HepG2 (cell line): ENCODE data around the gene TNP1.

ENCODE experiments used
- CBX2 ChIP-seq, 2 experiments: fragments of 200-600 bp in 1 of 2; sonication (generic); formaldehyde crosslinking in 1 of 2; IDR thresholded peaks; 2 replicates each; pipeline versions ENCODE4 v1.7.0 to v1.8.1; 2018 to 2022; ENCODE audit warnings: low read depth in 2 of 2, low read length in 1 of 2, mild to moderate bottlenecking in 1 of 2, missing genetic modification reagents in 1 of 2
- CHD2 ChIP-seq: IDR thresholded peaks from 2 replicates; pipeline ENCODE4 v1.6.1; 2011; ENCODE audit warnings: low read depth, low read length, improper control_type of control experiment
- EZH2 ChIP-seq: conservative IDR thresholded peaks from 2 replicates; pipeline ENCODE4 v1.6.1; 2012; ENCODE audit warnings: mild to moderate bottlenecking, low read depth, low read length, moderate library complexity
- KDM1A ChIP-seq: IDR thresholded peaks from 2 replicates; pipeline ENCODE4 v1.6.1; 2016; ENCODE audit warnings: missing compliant biosample characterization
- KDM4B ChIP-seq: sonication (generic); formaldehyde crosslinking; IDR thresholded peaks from 2 replicates; pipeline ENCODE4 v1.4.0; 2020; ENCODE audit warnings: missing genetic modification reagents
- MBNL3 ChIP-seq: fragments of 250-450 bp; sonication (Bioruptor Pico); conservative IDR thresholded peaks from 2 replicates; pipeline ENCODE4 v1.8.0; 2022; ENCODE audit warnings: mild to moderate bottlenecking, inconsistent platforms
- TF ChIP-seq, protein P1 (sequence below): sonication (generic); formaldehyde crosslinking; IDR thresholded peaks from 2 replicates; pipeline ENCODE4 v1.4.0; 2020; ENCODE audit warnings: low read depth, mild to moderate bottlenecking, missing genetic modification reagents
- TF ChIP-seq, protein P2 (sequence below), 2 experiments: sonication (generic) in 1 of 2; formaldehyde crosslinking in 1 of 2; IDR thresholded peaks; 2 replicates each; pipeline versions ENCODE4 v1.5.1 to v1.6.1; 2011 to 2020; ENCODE audit warnings: borderline replicate concordance in 1 of 2, low read depth in 1 of 2, low read length in 1 of 2, mild to moderate bottlenecking in 1 of 2, missing genetic modification reagents in 1 of 2, moderate library complexity in 1 of 2
- TF ChIP-seq, protein P3 (sequence below): sonication (generic); formaldehyde crosslinking; IDR thresholded peaks from 2 replicates; pipeline ENCODE4 v1.5.0; 2020; ENCODE audit warnings: mild to moderate bottlenecking, missing genetic modification reagents, moderate library complexity
- TF ChIP-seq, protein P4 (sequence below): sonication (generic); formaldehyde crosslinking; IDR thresholded peaks from 2 replicates; pipeline ENCODE4 v1.4.0; 2020; ENCODE audit warnings: missing genetic modification reagents

DNA sequence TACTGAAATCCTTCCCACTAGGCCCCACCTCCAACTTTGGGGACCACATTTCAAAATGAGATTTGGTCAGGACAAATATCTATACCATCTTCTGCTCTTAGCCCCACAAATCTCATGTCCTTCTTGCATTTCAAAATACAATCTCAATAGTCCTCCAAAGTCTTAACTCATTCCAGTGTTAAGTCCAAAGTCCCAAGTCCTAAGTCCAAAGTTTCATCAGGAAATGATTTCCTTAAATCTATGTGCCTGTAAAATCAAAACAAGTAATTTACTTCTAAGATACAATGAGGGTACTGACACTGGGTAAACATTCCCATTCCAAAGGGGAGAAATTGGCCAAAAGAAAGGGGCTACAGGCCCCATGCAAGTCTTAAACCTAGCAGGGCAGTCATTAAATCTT is 40.5 kb upstream of the TNP1 start:
- TF ChIP-seq KDM4B (CRISPR knock-in tag), result no peak
- TF ChIP-seq, protein P1, sequence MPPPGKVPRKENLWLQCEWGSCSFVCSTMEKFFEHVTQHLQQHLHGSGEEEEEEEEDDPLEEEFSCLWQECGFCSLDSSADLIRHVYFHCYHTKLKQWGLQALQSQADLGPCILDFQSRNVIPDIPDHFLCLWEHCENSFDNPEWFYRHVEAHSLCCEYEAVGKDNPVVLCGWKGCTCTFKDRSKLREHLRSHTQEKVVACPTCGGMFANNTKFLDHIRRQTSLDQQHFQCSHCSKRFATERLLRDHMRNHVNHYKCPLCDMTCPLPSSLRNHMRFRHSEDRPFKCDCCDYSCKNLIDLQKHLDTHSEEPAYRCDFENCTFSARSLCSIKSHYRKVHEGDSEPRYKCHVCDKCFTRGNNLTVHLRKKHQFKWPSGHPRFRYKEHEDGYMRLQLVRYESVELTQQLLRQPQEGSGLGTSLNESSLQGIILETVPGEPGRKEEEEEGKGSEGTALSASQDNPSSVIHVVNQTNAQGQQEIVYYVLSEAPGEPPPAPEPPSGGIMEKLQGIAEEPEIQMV (CRISPR knock-in tag), result no peak
- no peak for TF ChIP-seq CBX2 (IDR thresholded peaks at IDR 0.05; ENCODE audit: low read depth, low read length)
- no peak for TF ChIP-seq CBX2 (CRISPR knock-in tag; IDR thresholded peaks at IDR 0.05; ENCODE audit: low read depth)
- TF ChIP-seq, protein P2, sequence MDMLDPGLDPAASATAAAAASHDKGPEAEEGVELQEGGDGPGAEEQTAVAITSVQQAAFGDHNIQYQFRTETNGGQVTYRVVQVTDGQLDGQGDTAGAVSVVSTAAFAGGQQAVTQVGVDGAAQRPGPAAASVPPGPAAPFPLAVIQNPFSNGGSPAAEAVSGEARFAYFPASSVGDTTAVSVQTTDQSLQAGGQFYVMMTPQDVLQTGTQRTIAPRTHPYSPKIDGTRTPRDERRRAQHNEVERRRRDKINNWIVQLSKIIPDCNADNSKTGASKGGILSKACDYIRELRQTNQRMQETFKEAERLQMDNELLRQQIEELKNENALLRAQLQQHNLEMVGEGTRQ (IDR thresholded peaks at IDR 0.05; ENCODE audit: low read depth, low read length), result no peak
- TF ChIP-seq, protein P2 (CRISPR knock-in tag; IDR thresholded peaks at IDR 0.05; ENCODE audit: borderline replicate concordance), result no peak
- no peak for TF ChIP-seq KDM1A (CRISPR knock-in tag)
- no peak for TF ChIP-seq EZH2
- TF ChIP-seq, protein P3, sequence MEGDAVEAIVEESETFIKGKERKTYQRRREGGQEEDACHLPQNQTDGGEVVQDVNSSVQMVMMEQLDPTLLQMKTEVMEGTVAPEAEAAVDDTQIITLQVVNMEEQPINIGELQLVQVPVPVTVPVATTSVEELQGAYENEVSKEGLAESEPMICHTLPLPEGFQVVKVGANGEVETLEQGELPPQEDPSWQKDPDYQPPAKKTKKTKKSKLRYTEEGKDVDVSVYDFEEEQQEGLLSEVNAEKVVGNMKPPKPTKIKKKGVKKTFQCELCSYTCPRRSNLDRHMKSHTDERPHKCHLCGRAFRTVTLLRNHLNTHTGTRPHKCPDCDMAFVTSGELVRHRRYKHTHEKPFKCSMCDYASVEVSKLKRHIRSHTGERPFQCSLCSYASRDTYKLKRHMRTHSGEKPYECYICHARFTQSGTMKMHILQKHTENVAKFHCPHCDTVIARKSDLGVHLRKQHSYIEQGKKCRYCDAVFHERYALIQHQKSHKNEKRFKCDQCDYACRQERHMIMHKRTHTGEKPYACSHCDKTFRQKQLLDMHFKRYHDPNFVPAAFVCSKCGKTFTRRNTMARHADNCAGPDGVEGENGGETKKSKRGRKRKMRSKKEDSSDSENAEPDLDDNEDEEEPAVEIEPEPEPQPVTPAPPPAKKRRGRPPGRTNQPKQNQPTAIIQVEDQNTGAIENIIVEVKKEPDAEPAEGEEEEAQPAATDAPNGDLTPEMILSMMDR (CRISPR knock-in tag), result no peak
- no peak for TF ChIP-seq CHD2
- TF ChIP-seq, protein P4, sequence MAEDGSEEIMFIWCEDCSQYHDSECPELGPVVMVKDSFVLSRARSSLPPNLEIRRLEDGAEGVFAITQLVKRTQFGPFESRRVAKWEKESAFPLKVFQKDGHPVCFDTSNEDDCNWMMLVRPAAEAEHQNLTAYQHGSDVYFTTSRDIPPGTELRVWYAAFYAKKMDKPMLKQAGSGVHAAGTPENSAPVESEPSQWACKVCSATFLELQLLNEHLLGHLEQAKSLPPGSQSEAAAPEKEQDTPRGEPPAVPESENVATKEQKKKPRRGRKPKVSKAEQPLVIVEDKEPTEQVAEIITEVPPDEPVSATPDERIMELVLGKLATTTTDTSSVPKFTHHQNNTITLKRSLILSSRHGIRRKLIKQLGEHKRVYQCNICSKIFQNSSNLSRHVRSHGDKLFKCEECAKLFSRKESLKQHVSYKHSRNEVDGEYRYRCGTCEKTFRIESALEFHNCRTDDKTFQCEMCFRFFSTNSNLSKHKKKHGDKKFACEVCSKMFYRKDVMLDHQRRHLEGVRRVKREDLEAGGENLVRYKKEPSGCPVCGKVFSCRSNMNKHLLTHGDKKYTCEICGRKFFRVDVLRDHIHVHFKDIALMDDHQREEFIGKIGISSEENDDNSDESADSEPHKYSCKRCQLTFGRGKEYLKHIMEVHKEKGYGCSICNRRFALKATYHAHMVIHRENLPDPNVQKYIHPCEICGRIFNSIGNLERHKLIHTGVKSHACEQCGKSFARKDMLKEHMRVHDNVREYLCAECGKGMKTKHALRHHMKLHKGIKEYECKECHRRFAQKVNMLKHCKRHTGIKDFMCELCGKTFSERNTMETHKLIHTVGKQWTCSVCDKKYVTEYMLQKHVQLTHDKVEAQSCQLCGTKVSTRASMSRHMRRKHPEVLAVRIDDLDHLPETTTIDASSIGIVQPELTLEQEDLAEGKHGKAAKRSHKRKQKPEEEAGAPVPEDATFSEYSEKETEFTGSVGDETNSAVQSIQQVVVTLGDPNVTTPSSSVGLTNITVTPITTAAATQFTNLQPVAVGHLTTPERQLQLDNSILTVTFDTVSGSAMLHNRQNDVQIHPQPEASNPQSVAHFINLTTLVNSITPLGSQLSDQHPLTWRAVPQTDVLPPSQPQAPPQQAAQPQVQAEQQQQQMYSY (CRISPR knock-in tag), result no peak
- TF ChIP-seq MBNL3, result no peak
